NCI-H526 (cell line): Measurements from ENCODE around the gene CAPN6.

Source experiments
- DNase-seq, 2 experiments: peaks; one replicate each; lab custom pipeline; 2025; lab: John Stamatoyannopoulos, UW

CAPN6 gene

DNA sequence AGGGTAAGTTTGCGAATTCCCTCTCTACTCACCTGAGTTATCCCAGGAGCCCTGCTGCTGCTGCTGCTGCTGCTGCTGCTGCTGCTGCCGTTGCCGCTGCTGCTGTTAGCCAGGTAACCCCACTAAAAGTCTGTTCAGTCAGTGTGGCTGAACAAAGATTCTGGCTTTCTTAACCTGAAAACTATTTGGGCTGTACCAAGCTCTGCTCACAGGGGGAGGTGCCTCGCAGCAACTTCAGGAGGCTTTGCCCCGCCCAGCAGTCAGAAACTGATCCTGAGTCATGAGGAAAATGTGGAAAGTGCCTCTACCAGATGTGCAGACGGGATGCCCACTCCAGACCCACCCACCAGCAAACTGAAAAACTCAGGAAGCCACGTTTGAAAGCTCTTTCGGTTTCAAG, at the start of gene CAPN6:
Gene CAPN6, minus strand, starts transcription at position 145 of the 400 bp plus-strand sequence. CDS start 6,547 bp downstream, outside the sequence.
- no peak for DNase-seq

- DNase-seq = no peak
These were observed 49.2 kb upstream of the CAPN6 start for GRCh38 chrX:111319451-111319850.

DNA sequence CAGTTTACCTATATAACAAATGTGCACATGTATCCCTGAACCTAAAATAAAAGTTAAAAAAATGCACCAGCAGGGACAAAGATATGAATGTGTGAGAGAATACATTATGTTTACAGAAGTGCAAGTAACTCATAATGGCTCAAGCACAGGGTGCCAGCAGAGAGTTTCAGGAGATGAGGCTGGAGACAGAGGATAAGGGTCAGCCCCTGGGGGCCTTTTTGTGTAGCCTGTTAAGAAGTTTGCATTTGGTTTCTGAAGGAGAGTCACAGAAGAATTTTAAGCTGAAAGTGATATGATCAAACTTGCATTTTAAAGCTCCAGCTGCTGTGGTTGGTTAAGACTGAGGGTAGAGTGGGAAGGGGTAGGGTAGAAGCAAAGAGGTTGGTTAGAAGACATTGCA, 48.6 kb upstream of the CAPN6 start:
- no peak for DNase-seq

GRCh38 chrX:111309083-111309482, 38.8 kb upstream of the CAPN6 start:
- DNase-seq = no peak

- DNase-seq = no peak
These were observed 37.8 kb upstream of the CAPN6 start for GRCh38 chrX:111308039-111308438.

DNA sequence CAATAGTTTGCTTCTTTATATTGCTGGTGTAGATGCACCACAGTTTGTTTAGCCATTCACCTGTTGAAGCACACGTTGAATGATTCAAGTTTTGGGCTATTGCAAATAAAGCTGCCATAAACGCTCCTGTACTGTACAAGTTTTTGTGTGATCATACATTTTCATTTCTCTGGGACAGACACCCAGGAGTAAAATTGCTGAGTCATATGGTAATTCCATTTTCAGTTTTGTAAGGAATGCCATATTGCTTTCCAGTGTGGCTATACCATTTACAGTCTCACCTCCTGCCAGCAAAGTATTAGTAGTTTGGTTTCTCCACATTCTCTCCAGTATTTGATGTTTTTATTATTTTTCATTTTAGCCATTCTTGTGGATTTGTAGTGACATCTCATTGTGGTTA, 32.0 kb upstream of the CAPN6 start:
- DNase-seq = no peak

DNA sequence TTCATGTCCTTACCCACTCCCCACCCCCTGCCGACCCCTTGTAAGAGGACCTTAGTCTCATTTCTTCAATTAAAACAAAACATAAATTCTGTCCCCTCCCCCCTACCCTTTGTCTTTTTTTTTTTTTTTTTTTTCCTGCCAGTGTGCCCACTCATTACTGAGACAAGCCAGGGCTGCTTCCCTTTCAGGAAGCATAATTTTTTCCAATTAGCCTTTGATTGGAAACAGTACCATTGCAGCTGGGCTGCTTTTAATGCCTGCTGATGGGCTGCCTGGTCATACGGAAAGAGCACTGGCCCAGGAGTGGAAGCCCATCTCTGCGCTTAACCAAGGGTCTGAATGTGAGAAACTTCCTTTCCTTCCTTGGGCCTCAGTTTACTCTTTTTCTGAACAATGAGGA, 18.6 kb upstream of the CAPN6 start:
- no peak for DNase-seq

- no peak for DNase-seq
These were observed 14.5 kb upstream of the CAPN6 start for GRCh38 chrX:111284631-111285293.

DNA sequence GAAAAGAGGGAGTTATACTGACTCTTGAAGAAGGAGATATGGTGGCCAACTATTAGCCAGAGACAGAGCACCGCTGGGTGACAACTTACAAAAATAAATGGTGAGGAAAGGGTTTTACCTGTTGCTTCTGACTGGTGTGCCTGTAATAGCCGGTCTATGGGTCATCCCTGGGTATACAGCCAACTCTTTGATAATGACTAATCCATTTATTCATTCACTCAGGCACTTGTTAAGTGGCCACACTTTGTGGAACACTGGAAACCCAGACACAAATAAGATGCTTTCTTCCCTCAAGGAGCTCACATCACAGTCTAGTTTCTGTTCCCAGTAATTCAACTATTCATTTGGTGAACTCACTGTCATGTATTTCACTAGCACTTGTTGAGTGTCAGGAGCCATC, 13.2 kb upstream of the CAPN6 start:
- DNase-seq = no peak

DNA sequence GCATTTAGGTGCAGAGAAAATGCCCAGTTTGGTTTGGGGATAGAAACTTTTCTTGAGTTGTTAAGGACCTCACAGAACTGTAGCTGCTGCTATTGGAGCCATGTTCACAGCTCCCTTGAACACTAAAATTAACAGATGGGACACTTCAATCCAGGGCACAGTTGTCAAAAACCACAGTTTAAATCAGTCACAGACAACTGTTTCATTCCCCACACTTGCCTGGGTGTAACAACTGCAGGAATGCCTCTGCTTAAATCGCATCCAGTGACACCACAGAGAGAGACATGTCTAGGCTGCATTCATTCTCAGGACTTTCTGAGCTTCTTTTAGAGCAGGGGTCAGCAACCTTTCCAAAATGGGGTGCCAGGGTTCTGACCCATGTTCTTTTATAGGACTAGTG, 12.7 kb upstream of the CAPN6 start:
- DNase-seq = no peak

DNA sequence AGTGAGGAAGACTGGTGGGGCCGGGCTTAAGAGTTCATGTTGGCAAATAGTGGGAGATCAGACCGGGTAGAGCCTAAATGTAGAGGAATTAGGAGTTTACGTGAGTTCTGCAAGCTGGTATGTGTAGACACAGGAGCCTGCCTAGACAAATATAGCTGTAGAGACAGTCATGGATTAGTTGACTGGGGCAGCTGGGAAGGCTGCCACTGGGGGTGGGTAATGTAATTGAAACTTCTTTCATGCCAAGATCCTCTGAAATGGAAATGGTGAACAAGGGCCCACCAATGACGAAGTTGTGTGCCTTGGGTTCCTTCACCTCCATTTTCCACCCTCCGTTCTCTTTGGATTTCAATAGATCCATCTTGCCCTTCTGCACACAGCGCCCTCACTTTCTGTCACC, 11.9 kb upstream of the CAPN6 start:
- DNase-seq = no peak

DNA sequence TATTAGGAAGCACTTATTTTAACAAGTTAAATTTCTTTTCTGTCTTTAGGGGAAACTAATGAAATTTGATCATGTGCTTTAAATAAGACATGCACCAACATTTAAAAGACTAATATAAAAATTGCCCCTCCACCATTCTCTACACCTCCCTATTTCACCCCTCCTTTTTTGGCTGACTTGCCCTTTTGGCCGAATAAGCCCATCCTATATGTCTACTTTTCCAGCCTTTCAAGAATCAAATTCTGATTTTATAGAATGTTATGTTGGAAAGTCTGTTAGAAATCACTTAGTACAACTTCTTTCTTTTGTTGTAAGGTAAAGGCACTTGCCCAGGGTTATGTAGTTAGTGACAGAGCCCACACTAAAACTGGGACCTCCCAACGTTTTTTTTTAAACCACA, 1.8 kb downstream of the CAPN6 start:
- no peak for DNase-seq

DNA sequence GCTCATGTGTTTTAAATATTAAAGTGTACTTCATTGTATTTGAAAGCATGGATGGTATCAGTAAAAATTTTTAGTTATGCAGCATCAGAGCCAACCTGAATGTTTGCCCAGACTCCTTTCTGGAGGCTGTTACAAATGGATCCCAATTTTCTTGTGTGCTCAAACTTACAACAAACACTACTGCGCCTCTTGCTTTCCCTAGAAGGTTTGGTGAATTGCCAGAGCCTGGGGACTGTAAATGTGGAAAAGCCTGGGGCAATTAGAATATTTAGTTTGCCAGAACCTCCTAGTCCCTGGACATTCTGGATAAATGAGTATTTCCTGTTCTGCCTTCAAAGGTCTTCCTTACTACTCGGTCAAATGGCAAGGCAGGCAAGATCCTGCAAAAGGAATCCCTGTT, 4.8 kb downstream of the CAPN6 start:
- no peak for DNase-seq

DNA sequence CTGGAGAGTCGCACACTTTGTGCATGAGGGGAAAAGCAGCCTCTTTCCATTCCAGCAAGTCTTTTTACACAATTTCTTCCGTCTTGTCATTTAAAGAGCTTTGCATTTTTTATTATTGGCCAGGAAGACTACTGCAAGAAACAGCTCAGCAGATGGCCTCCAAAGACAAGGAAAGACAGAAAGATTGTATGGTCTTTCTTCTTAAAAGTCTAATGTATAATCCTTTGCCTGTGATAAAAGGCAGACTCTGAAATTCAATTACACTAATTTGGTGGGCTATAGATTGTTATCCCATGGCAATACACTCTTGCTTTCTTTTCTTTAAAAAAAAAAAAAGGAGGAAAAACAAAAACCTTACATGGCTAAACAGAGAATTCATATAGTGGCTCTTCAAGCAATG, 5.9 kb downstream of the CAPN6 start:
- DNase-seq = no peak

GRCh38 chrX:111262086-111262485, 8.2 kb downstream of the CAPN6 start:
- DNase-seq = no peak

- DNase-seq = no peak
These were observed 9.8 kb downstream of the CAPN6 start for GRCh38 chrX:111260451-111260850.

DNA sequence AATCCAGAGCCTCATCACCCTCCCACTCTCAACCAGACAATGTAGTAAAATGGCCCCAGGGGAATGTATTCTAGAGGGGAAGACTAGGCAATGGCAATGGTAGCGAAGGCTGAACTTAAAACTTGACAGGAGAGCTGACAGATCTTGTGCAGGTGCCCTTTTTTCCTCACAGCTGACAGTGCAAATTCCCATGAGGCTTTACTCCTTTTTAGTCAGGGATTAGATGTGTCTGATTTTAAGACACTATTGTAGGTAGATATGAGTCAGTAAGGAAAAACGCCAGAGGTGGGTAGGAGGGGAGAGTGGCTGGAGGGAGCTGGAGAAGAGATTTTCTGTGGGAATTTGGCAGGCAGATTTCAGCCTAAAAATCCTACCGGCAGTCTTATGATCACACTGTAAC, 10.7 kb downstream of the CAPN6 start:
- DNase-seq = no peak

GRCh38 chrX:111257733-111258132, 12.6 kb downstream of the CAPN6 start:
- no peak for DNase-seq

- no peak for DNase-seq
These were observed 15.2 kb downstream of the CAPN6 start for GRCh38 chrX:111254896-111255693.

- peak in 1 of 2 experiments; percentile 34 for DNase-seq
These were observed 26.0 kb downstream of the CAPN6 start for GRCh38 chrX:111244235-111244750.

DNA sequence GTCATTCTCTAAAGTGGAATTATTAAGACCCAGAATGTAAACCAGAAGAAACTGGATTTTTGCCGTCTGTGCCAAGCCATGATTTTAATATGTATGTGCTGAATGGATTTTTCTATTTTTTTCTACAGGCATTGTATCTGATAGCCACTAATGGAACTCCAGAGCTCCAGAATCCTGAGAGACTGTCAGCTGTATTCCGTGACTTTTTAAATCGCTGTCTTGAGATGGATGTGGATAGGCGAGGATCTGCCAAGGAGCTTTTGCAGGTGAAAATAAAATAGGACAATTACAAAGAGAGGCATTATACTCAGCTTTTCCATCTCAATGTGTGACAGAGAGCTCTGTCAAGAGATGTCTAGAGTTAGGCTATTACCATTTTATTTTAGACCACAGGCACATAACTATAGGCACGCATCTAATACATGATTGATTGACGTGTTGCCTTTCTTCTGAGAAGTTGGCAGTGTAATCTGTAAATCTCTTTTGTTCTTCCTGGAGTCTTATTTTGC, 53.9 kb downstream of the CAPN6 start:
- DNase-seq = no peak

DNA sequence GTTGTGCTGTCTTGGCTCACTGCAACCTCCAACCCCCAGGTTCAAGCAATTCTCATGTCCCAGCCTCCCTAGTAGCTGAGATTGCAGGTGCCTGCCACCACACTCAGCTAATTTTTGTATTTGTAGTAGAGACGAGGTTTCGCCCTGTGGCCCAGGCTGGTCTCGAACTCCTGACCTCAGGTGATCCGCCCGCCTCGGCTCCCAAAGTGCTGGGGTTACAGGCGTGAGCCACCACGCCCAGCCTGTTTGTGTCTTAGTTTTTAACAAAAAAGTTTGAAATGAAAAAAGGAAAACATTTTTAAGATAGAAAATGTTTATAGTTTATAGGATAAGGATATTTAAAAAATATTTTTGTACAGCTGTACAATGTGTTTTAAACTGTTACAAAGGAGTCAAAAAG, 62.4 kb downstream of the CAPN6 start:
- DNase-seq = no peak

GRCh38 chrX:111200327-111200726, 70.0 kb downstream of the CAPN6 start:
- no peak for DNase-seq
